B cell (primary cell): ENCODE measurements around the gene PTPN11.

Experiments used
- EZH2 ChIP-seq: IDR thresholded peaks from 2 replicates; pipeline ENCODE4 v1.6.1; 2012; ENCODE audit warnings: borderline replicate concordance, low read depth, mild to moderate bottlenecking, moderate library complexity, low read length; ENCODE audit not compliant: insufficient read depth, poor library complexity, severe bottlenecking
- TF ChIP-seq, protein P1 (sequence below): fragments of 200-600 bp; IDR thresholded peaks from one replicate; pipeline ENCODE4 v1.8.0; 2022; ENCODE audit warnings: antibody characterized with exemption, mild to moderate bottlenecking

DNA sequence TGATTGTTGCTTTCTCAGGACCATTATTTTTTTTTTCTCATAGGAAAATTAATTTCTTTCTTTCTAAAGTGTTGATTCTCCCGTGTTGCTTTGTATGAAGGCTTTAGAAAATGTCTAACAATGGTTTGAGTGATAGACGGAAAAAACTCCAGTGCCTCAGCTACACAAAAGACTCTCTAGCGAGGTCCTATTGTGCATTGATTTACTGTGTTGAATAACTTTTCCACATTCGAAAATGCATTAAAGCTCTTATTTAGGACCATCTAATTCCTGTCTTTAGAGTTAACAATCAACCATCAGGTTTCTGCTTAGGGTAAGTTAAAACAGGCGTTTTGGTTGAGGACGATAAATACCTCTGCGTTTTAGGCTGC is 99.6 kb downstream of the PTPN11 start:
- TF ChIP-seq, protein P1, sequence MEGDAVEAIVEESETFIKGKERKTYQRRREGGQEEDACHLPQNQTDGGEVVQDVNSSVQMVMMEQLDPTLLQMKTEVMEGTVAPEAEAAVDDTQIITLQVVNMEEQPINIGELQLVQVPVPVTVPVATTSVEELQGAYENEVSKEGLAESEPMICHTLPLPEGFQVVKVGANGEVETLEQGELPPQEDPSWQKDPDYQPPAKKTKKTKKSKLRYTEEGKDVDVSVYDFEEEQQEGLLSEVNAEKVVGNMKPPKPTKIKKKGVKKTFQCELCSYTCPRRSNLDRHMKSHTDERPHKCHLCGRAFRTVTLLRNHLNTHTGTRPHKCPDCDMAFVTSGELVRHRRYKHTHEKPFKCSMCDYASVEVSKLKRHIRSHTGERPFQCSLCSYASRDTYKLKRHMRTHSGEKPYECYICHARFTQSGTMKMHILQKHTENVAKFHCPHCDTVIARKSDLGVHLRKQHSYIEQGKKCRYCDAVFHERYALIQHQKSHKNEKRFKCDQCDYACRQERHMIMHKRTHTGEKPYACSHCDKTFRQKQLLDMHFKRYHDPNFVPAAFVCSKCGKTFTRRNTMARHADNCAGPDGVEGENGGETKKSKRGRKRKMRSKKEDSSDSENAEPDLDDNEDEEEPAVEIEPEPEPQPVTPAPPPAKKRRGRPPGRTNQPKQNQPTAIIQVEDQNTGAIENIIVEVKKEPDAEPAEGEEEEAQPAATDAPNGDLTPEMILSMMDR, result no peak
- no peak for TF ChIP-seq EZH2
